Peyer's patch (tissue), 4 donors: Measurements from ENCODE around the gene TAS2R46.

Experiments
- POLR2A ChIP-seq, 2 donors: fragments of 450-650 bp; IDR thresholded peaks; one replicate each; pipeline ENCODE4 v1.5.1; 2017; ENCODE audit warnings: antibody characterized with exemption in 2 of 2, mild to moderate bottlenecking in 2 of 2, moderate library complexity in 2 of 2
- TF ChIP-seq, protein P1 (sequence below), 6 experiments: fragments of 450-650 bp in 4 of 6; fragments of 200-600 bp in 2 of 6; sonication (generic) in 1 of 6; IDR thresholded peaks; one replicate each; pipeline ENCODE4 v1.5.1; 2017 to 2019; ENCODE audit warnings: antibody characterized with exemption in 6 of 6, mild to moderate bottlenecking in 3 of 6, moderate library complexity in 1 of 6

DNA sequence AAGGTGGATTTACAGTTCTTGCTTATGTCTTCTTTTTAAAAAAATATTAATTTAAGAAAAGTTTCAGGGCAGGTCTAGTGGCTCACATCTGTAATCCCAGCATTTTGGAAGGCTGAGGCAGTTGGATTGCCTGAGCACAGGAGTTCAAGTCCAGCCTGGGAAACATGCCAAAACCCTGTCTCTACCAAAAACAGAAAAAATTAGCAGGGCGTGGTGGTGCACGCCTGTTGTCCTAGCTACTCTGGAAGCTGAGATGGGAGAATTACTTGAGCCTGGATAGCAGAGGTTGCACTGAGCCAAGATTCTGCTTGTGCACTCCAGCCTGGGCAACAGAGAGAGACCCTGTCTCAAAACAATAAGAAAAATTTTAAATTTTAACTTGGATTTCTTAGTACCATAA lies 5.4 kb upstream of the TAS2R46 start:
- TF ChIP-seq POLR2A (IDR thresholded peaks at IDR 0.05): no peak
- TF ChIP-seq, protein P1, sequence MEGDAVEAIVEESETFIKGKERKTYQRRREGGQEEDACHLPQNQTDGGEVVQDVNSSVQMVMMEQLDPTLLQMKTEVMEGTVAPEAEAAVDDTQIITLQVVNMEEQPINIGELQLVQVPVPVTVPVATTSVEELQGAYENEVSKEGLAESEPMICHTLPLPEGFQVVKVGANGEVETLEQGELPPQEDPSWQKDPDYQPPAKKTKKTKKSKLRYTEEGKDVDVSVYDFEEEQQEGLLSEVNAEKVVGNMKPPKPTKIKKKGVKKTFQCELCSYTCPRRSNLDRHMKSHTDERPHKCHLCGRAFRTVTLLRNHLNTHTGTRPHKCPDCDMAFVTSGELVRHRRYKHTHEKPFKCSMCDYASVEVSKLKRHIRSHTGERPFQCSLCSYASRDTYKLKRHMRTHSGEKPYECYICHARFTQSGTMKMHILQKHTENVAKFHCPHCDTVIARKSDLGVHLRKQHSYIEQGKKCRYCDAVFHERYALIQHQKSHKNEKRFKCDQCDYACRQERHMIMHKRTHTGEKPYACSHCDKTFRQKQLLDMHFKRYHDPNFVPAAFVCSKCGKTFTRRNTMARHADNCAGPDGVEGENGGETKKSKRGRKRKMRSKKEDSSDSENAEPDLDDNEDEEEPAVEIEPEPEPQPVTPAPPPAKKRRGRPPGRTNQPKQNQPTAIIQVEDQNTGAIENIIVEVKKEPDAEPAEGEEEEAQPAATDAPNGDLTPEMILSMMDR (IDR thresholded peaks at IDR 0.05): no peak
